ENCODE data around the gene SPOP. TPM values are rescaled to one million over a fixed set of nuclear protein-coding genes. Genes with fewer than 3 reads are reported as not detected.
"Not testable (repeated sequence)": the region's sequence is repeated elsewhere in the genome, so short reads cannot be mapped to it uniquely, and the experiment has no call there.

Gene SPOP
- total RNA-seq, 2 donors from 2014 or later, result 117 to 130 TPM

- no peak for DNase-seq (ENCODE audit: low spot score)
- intact Hi-C loops (cut with DNase I), result loop anchor here in 1 of 2 donors (10.0 kb wide), 1 partner anchor 62 kb away; no protein-coding TSS in a partner anchor
These were observed 1.5 kb downstream of the SPOP start for GRCh38 chr17:49676276-49676868.

- intact Hi-C loops (cut with DNase I), result loop anchor here in 1 of 2 donors (10.0 kb wide), 1 partner anchor 60 kb away; no protein-coding TSS in a partner anchor
- no peak for DNase-seq (ENCODE audit: low spot score)
These were observed 3.4 kb downstream of the SPOP start for GRCh38 chr17:49674507-49674906.

GRCh38 chr17:49673679-49674078 is 4.2 kb downstream of the SPOP start:
- DNase-seq (ENCODE audit: low spot score), result peak; percentile 31
- intact Hi-C loops (cut with DNase I), result loop anchor here in 1 of 2 donors (10.0 kb wide), 1 partner anchor 59 kb away; no protein-coding TSS in a partner anchor

- DNase-seq (ENCODE audit: low spot score), result no peak
- intact Hi-C loops (cut with DNase I), result loop anchor here in 1 of 2 donors (10.0 kb wide), 1 partner anchor 56 kb away; no protein-coding TSS in a partner anchor
These were observed 7.3 kb downstream of the SPOP start for GRCh38 chr17:49670641-49671040.

- no peak for DNase-seq (ENCODE audit: low spot score)
- intact Hi-C loops (cut with DNase I), result loop anchor here in 1 of 2 donors (10.0 kb wide), 1 partner anchor 55 kb away; no protein-coding TSS in a partner anchor
These were observed 7.9 kb downstream of the SPOP start for GRCh38 chr17:49670002-49670401.

GRCh38 chr17:49667854-49668253 is 10.0 kb downstream of the SPOP start:
- DNase-seq (ENCODE audit: low spot score), result no peak
- intact Hi-C loops (cut with DNase I), result no loop called here

GRCh38 chr17:49664706-49665211 is 13.1 kb downstream of the SPOP start:
- intact Hi-C loops (cut with DNase I), result no loop called here
- no peak for DNase-seq (ENCODE audit: low spot score)

GRCh38 chr17:49659661-49660382 is 18.1 kb downstream of the SPOP start:
- intact Hi-C loops (cut with DNase I), result no loop called here
- no peak for DNase-seq (ENCODE audit: low spot score)

GRCh38 chr17:49656247-49656646 is 21.6 kb downstream of the SPOP start:
- intact Hi-C loops (cut with DNase I), result no loop called here
- DNase-seq (ENCODE audit: low spot score), result no peak

- intact Hi-C loops (cut with DNase I), result no loop called here
- DNase-seq (ENCODE audit: low spot score), result no peak
These were observed 30.7 kb downstream of the SPOP start for GRCh38 chr17:49647256-49647585.

- intact Hi-C loops (cut with DNase I), result no loop called here
- no peak for DNase-seq (ENCODE audit: low spot score)
These were observed 31.3 kb downstream of the SPOP start for GRCh38 chr17:49646391-49647255.

- DNase-seq (ENCODE audit: low spot score); intact Hi-C loops (cut with DNase I): not testable (repeated sequence)
These were observed 31.9 kb downstream of the SPOP start for GRCh38 chr17:49646056-49646390.

GRCh38 chr17:49645654-49646053 is 32.2 kb downstream of the SPOP start:
- DNase-seq (ENCODE audit: low spot score), result no peak
- intact Hi-C loops (cut with DNase I), result no loop called here

GRCh38 chr17:49640556-49640955 is 37.3 kb downstream of the SPOP start:
- no peak for DNase-seq (ENCODE audit: low spot score)
- intact Hi-C loops (cut with DNase I), result no loop called here

GRCh38 chr17:49638818-49639217 is 39.1 kb downstream of the SPOP start:
- no peak for DNase-seq (ENCODE audit: low spot score)
- intact Hi-C loops (cut with DNase I), result loop anchor here in 1 of 2 donors (10.0 kb wide), 1 partner anchor 64 kb away; the partner anchor contains the start of gene NXPH3

GRCh38 chr17:49637739-49638138 is 40.2 kb downstream of the SPOP start:
- no peak for DNase-seq (ENCODE audit: low spot score)
- intact Hi-C loops (cut with DNase I), result loop anchor here in 1 of 2 donors (10.0 kb wide), 1 partner anchor 63 kb away; the partner anchor contains the start of gene NXPH3

GRCh38 chr17:49637050-49637449 is 40.8 kb downstream of the SPOP start:
- intact Hi-C loops (cut with DNase I), result loop anchor here in 1 of 2 donors (10.0 kb wide), 1 partner anchor 62 kb away; the partner anchor contains the start of gene NXPH3
- no peak for DNase-seq (ENCODE audit: low spot score)

GRCh38 chr17:49635121-49635520 is 42.8 kb downstream of the SPOP start:
- intact Hi-C loops (cut with DNase I), result loop anchor here in 1 of 2 donors (10.0 kb wide), 1 partner anchor 60 kb away; the partner anchor contains the start of gene NXPH3
- DNase-seq (ENCODE audit: low spot score), result no peak

GRCh38 chr17:49634485-49634860 is 43.4 kb downstream of the SPOP start:
- intact Hi-C loops (cut with DNase I), result loop anchor here (5.0 to 10.0 kb wide), 3 partner anchors 48 to 60 kb away; partner anchors contain the start of gene NXPH3 (in 1 of the 2)
- no peak for DNase-seq (ENCODE audit: low spot score)
